Erythroblast (primary cell): ENCODE results near the gene TMOD3.

Experiments
- GATA1 ChIP-seq: IDR thresholded peaks from 2 replicates; pipeline ENCODE4 v1.6.1; 2011; ENCODE audit warnings: low read depth, mild to moderate bottlenecking, control low read depth, low read length, moderate library complexity
- POLR2A ChIP-seq: IDR thresholded peaks from 2 replicates; pipeline ENCODE4 v1.6.1; 2011; ENCODE audit warnings: mild to moderate bottlenecking, low read length

DNA sequence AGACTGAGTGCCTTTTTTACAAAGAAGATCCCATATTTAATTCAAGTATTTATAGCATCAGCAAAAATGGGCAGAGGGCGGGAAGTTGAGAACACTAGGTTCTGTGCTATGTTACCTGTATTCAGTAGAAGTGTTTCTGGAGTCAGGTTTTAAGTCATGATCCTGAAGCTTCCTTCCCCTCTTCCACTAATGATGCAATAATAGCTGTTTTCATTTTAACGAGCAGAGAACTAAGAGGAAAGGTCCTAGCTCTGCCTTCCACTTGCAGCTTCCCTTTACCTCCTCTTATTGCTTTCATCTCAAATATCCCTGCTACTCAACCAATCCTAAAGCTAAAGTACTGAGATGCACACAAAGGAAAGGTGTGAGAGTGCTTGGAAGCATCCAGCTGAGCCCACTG, 16.9 kb upstream of the TMOD3 start:
- TF ChIP-seq POLR2A = no peak
- TF ChIP-seq GATA1 = no peak
